GM23338 (cell line): ENCODE data around the gene UGT8. TPM values are rescaled to one million over a fixed set of nuclear protein-coding genes. Genes with fewer than 3 reads are reported as not detected.

Experiments used
- ATAC-seq: fragments of 200-7000 bp; cut with Tn5 transposase; 3 replicates; pipeline ENCODE4 v1.9.1; 2020
- DNase-seq: peaks from one replicate; pipeline ENCODE4 v3.0.0-alpha.2; 2015; ENCODE audit warnings: low spot score
- H2AFZ ChIP-seq: fragments of 200-600 bp; sonication (generic); 2 replicates; pipeline ENCODE4 v1.8.0; 2016; ENCODE audit warnings: antibody characterized with exemption, mild to moderate bottlenecking, moderate library complexity
- H3F3A ChIP-seq: fragments of 200-600 bp; sonication (generic); replicated peaks from 2 replicates; pipeline ENCODE4 v1.8.0; 2017; ENCODE audit warnings: antibody characterized with exemption, mixed run types, low read depth
- H3K27ac ChIP-seq: fragments of 200-600 bp; sonication (generic); 2 replicates; pipeline ENCODE4 v1.6.1; 2016; ENCODE audit warnings: low read depth
- H3K27me3 ChIP-seq: fragments of 200-600 bp; sonication (generic); 2 replicates; pipeline ENCODE4 v1.8.0; 2016; ENCODE audit warnings: mild to moderate bottlenecking, mixed run types, moderate library complexity; ENCODE audit not compliant: insufficient read depth
- H3K36me3 ChIP-seq: fragments of 200-600 bp; sonication (generic); 2 replicates; pipeline ENCODE4 v1.8.0; 2016; ENCODE audit warnings: mild to moderate bottlenecking; ENCODE audit not compliant: insufficient read depth
- H3K4me1 ChIP-seq: fragments of 200-600 bp; sonication (generic); 2 replicates; pipeline ENCODE4 v1.8.0; 2016; ENCODE audit warnings: mild to moderate bottlenecking, moderate library complexity; ENCODE audit not compliant: insufficient read depth
- H3K4me2 ChIP-seq: fragments of 200-600 bp; sonication (generic); 2 replicates; pipeline ENCODE4 v1.7.1; 2017; ENCODE audit warnings: mixed run types
- H3K4me3 ChIP-seq: fragments of 200-600 bp; sonication (generic); 2 replicates; pipeline ENCODE4 v1.6.1; 2016; ENCODE audit warnings: mixed run types
- H3K79me2 ChIP-seq: fragments of 200-600 bp; sonication (generic); replicated peaks from 2 replicates; pipeline ENCODE4 v1.8.0; 2017; ENCODE audit warnings: mild to moderate bottlenecking; ENCODE audit not compliant: insufficient read depth
- H3K9me2 ChIP-seq: fragments of 200-600 bp; sonication (generic); 2 replicates; pipeline ENCODE4 v1.8.0; 2017; ENCODE audit not compliant: insufficient read depth
- H4K20me1 ChIP-seq: fragments of 200-600 bp; sonication (generic); replicated peaks from 2 replicates; pipeline ENCODE4 v1.8.0; 2017; ENCODE audit warnings: mild to moderate bottlenecking; ENCODE audit not compliant: insufficient read depth
- H3K27ac Mint-ChIP-seq: 2 replicates; pipeline ENCODE4 v1.8.0; 2020; ENCODE audit warnings: inconsistent platforms, mild to moderate bottlenecking, moderate library complexity, mixed read lengths
- H3K27me3 Mint-ChIP-seq: 3 replicates; pipeline ENCODE4 v1.8.0; 2022; ENCODE audit warnings: low read depth, mild to moderate bottlenecking, moderate library complexity, mixed read lengths, inconsistent platforms; ENCODE audit not compliant: insufficient read depth, poor library complexity
- H3K36me3 Mint-ChIP-seq: 3 replicates; pipeline ENCODE4 v1.8.0; 2021; ENCODE audit warnings: low read depth, mild to moderate bottlenecking, inconsistent platforms, moderate library complexity, mixed read lengths
- H3K4me1 Mint-ChIP-seq: 3 replicates; pipeline ENCODE4 v1.8.0; 2020; ENCODE audit warnings: mild to moderate bottlenecking, inconsistent platforms, mixed read lengths
- H3K4me3 Mint-ChIP-seq: 3 replicates; pipeline ENCODE4 v1.8.0; 2021; ENCODE audit warnings: moderate library complexity, mild to moderate bottlenecking, inconsistent platforms, mixed read lengths
- H3K9me3 Mint-ChIP-seq: 3 replicates; pipeline ENCODE4 v1.8.0; 2020; ENCODE audit warnings: moderate library complexity, mild to moderate bottlenecking, inconsistent platforms, mixed read lengths
- EZH2 ChIP-seq: fragments of 200-600 bp; sonication (generic); IDR thresholded peaks from one replicate; pipeline ENCODE4 v1.8.0; 2017; ENCODE audit warnings: antibody characterized with exemption, mild to moderate bottlenecking, low read depth; ENCODE audit not compliant: unreplicated experiment
- EZH2phosphoT487 ChIP-seq: fragments of 200-600 bp; sonication (generic); IDR thresholded peaks from one replicate; pipeline ENCODE4 v1.8.1; 2018; ENCODE audit warnings: antibody characterized with exemption; ENCODE audit not compliant: unreplicated experiment
- POLR2AphosphoS5 ChIP-seq: IDR thresholded peaks from 2 replicates; pipeline ENCODE4 v1.6.1; 2016; ENCODE audit warnings: antibody characterized with exemption, low read depth
- STAT1 ChIP-seq: IDR thresholded peaks from one replicate; pipeline ENCODE4 v1.6.1; 2016; ENCODE audit warnings: antibody characterized with exemption; ENCODE audit not compliant: unreplicated experiment
- ZNF331 ChIP-seq: fragments of 250-450 bp; sonication (Bioruptor Pico); IDR thresholded peaks from 2 replicates; pipeline ENCODE4 v1.5.0; 2020; ENCODE audit warnings: low read depth, mild to moderate bottlenecking, moderate library complexity
- ZNF462 ChIP-seq: fragments of 250-450 bp; sonication (Bioruptor Pico); IDR thresholded peaks from 2 replicates; pipeline ENCODE4 v1.5.0; 2020; ENCODE audit warnings: mild to moderate bottlenecking, moderate library complexity
- polyA plus RNA-seq: library from polyadenylated mRNA; unstranded; fragments of >200 nt; fragmentation: Nextera tagmentation; extraction: Ambion mirVana; gene quantifications from 2 replicates; pipeline ENCODE4 v1.2.1, GENCODE V29; 2016
- total RNA-seq: library from RNA; depleted of rRNA; stranded (reverse); fragments of >200 nt; shearing (Covaris generic); gene quantifications from 2 replicates; pipeline ENCODE4 v1.2.3, GENCODE V29; 2014
- TF ChIP-seq, protein P1 (sequence below), 2 experiments: fragments of 200-600 bp in 1 of 2; sonication (generic) in 1 of 2; conservative IDR thresholded peaks; 2 replicates each; pipeline versions ENCODE4 v1.5.1 to v1.6.1; 2016 to 2017; ENCODE audit warnings: antibody characterized with exemption in 2 of 2, low read depth in 2 of 2, mild to moderate bottlenecking in 2 of 2, moderate library complexity in 1 of 2

Gene UGT8
- total and polyA plus RNA-seq, 2 experiments from 2014 or later, result 14.9 to 39.0 TPM

- Histone ChIP-seq H2AFZ (no peak overlapping the region), H3K4me1 (peaks cover 17% of the 10 kb centered on the region), H3K79me2 (no peaks in the 10 kb centered on the region), H3K27me3 (no peaks in the 10 kb centered on the region), H3K27ac (no peak overlapping the region), H3K9me2 (no peaks in the 10 kb centered on the region), H3K4me3 (no peak overlapping the region; the same call in 1 of the 2 replicates), H3K4me2 (no peak overlapping the region), H4K20me1 (no peaks in the 10 kb centered on the region), H3F3A (no peaks in the 10 kb centered on the region), H3K36me3 (peaks cover 44% of the 10 kb centered on the region)
- Mint-ChIP-seq H3K27ac (no peak overlapping the region), H3K9me3 (peaks cover 76% of the 10 kb centered on the region), H3K4me3 (no peak overlapping the region), H3K4me1 (peaks cover 18% of the 10 kb centered on the region), H3K36me3 (peaks cover 70% of the 10 kb centered on the region), H3K27me3 (peaks cover 9% of the 10 kb centered on the region)
- ATAC-seq, result no peak
- TF ChIP-seq ZNF462 (CRISPR knock-in tag), result no peak
- DNase-seq, result peak; percentile 74
These were observed 40.1 kb upstream of the UGT8 start for GRCh38 chr4:114558446-114559020.

GRCh38 chr4:114561590-114561989 lies 37.0 kb upstream of the UGT8 start:
- H3K4me3 ChIP-seq, result no peak overlapping the region
- H4K20me1 ChIP-seq, result no peaks in the 10 kb centered on the region
- H3K27ac ChIP-seq, result peak overlapping the region; percentile 3; the same call in 1 of the 2 replicates
- peak overlapping the region; percentile 92 for H3K27ac Mint-ChIP-seq
- H3K36me3 Mint-ChIP-seq, result peaks cover 44% of the 10 kb centered on the region
- ATAC-seq (no peak), DNase-seq (no peak)
- no peaks in the 10 kb centered on the region for H3K79me2 ChIP-seq
- H3K9me3 Mint-ChIP-seq, result peaks cover 49% of the 10 kb centered on the region
- H3K36me3 ChIP-seq, result peaks cover 33% of the 10 kb centered on the region
- H3K4me1 Mint-ChIP-seq, result peaks cover 30% of the 10 kb centered on the region
- H2AFZ ChIP-seq, result no peak overlapping the region
- no peaks in the 10 kb centered on the region for H3K9me2 ChIP-seq
- H3K4me3 Mint-ChIP-seq, result no peak overlapping the region
- peaks cover 30% of the 10 kb centered on the region for H3K4me1 ChIP-seq
- no peaks in the 10 kb centered on the region for H3K27me3 ChIP-seq
- peaks cover 9% of the 10 kb centered on the region for H3K27me3 Mint-ChIP-seq
- no peak overlapping the region for H3K4me2 ChIP-seq
- no peaks in the 10 kb centered on the region for H3F3A ChIP-seq
- TF ChIP-seq, protein P1, sequence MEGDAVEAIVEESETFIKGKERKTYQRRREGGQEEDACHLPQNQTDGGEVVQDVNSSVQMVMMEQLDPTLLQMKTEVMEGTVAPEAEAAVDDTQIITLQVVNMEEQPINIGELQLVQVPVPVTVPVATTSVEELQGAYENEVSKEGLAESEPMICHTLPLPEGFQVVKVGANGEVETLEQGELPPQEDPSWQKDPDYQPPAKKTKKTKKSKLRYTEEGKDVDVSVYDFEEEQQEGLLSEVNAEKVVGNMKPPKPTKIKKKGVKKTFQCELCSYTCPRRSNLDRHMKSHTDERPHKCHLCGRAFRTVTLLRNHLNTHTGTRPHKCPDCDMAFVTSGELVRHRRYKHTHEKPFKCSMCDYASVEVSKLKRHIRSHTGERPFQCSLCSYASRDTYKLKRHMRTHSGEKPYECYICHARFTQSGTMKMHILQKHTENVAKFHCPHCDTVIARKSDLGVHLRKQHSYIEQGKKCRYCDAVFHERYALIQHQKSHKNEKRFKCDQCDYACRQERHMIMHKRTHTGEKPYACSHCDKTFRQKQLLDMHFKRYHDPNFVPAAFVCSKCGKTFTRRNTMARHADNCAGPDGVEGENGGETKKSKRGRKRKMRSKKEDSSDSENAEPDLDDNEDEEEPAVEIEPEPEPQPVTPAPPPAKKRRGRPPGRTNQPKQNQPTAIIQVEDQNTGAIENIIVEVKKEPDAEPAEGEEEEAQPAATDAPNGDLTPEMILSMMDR (conservative IDR thresholded peaks at IDR 0.05; ENCODE audit: low read depth in 2 of 2), result no peak
- TF ChIP-seq EZH2phosphoT487 (no peak), ZNF331 (CRISPR knock-in tag) (no peak), STAT1 (no peak), EZH2 (no peak), POLR2AphosphoS5 (no peak)
